ENCODE data around the gene ANKRD62.
"Not testable (repeated sequence)": the region's sequence is repeated elsewhere in the genome, so short reads cannot be mapped to it uniquely, and the experiment has no call there.

Gene ANKRD62

DNA sequence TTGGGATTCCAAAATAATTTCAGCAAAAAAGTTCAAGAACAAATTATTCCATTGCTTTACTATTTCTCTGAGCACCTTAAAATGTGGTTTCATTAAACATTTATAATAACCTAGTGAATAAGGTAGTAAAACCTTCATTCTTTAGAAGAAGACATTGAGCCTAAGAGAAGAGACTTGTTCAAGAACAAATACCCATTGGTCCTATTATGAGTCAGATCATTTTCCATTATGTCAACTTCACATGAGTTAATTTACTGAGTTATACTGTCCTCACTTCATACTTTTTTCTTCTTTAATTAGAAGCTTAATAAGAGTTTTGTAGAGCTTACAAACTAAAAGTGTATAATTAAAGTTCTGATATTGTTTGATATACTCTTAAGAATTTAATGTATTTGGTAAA lies 5.5 kb downstream of the ANKRD62 start:
- DNase-seq, result no peak

DNA sequence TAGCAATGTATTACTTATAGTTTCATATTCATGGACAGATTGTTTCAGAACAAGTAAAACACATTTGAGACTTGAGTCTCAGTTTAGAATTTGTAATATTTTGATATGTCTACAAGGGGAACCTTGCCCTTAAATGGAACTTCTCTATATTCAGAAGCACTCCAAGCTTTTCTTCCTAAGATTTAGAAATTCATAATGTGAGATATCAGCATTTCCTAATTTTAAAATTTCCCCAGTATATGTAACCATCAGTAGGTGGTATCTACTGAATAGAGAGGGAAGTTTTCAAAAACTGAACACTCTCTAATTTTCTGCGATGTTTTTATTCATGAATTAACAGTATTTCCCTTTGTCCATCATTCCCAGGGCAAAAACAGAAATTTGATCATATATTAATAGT lies 7.6 kb downstream of the ANKRD62 start:
- DNase-seq, result no peak

- no peak for DNase-seq
These were observed 8.6 kb downstream of the ANKRD62 start for GRCh38 chr18:12102136-12102842.

DNA sequence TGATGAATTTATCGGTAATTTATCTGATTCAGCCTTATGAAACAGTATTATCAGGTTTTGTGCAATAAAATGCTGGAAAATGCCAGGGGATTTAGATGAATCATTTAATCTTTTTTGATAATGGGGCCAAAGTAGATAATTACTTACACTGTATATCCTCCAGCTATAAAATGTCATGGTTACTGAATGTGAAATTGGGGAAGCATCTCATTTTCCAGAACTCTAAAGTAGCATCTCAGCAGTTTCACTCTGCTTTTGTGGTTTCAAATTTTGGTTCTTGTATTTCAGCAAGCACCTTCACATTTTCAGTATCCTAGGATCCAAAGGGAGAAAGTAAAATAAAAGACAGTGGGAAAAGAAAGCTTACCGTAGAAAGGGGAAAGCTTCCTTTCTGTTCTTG lies 12.8 kb downstream of the ANKRD62 start:
- DNase-seq, result no peak

- no peak for DNase-seq
These were observed 16.2 kb downstream of the ANKRD62 start for GRCh38 chr18:12109836-12110235.

DNA sequence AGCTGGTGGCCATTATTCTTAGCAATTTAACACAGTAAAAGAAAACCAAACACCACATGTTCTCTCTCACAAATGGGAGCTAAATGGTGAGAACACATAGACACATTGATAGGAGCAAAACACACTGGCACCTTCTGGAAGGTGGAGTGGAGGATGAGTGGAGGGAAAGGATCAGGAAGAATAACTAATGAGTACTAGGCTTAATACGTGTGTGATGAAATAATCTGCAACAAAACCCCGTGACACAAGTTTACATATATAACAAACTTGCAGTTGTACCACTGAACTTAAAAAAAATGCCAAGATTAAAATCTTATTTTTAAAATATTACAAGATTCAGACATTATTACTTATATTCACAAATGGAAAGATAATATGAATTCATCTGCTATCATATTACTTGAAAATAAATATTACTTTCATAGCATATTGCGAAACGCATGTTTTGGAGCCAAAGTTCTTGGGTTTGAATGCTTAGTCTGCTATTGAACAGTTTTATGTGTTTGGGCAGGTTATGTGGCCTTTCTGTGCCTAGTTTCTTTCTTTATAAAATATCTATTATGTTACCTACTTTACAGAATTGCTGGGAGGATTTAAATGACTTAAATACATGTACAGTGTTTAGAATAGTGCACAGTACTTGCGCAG lies 20.5 kb downstream of the ANKRD62 start:
- DNase-seq, result no peak

DNA sequence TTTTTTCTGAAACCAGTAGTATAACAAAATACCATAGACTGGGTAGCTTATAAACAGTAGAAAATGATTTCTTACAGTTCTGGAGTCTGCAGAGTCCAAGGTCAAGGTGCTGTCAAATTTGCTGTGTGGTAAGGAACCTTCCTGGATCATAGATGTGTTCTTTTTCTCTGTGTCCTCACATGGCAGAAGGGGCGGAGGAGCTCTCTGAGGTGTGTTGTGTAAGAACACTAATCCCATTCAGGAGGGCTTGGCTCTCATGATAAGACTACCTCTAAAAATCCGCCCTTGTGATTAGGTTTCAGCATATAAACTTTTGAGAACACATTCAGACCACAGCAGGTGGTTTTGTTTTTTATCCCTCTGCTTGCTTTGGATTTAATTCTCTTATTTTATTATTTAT lies 25.7 kb downstream of the ANKRD62 start:
- no peak for DNase-seq

DNA sequence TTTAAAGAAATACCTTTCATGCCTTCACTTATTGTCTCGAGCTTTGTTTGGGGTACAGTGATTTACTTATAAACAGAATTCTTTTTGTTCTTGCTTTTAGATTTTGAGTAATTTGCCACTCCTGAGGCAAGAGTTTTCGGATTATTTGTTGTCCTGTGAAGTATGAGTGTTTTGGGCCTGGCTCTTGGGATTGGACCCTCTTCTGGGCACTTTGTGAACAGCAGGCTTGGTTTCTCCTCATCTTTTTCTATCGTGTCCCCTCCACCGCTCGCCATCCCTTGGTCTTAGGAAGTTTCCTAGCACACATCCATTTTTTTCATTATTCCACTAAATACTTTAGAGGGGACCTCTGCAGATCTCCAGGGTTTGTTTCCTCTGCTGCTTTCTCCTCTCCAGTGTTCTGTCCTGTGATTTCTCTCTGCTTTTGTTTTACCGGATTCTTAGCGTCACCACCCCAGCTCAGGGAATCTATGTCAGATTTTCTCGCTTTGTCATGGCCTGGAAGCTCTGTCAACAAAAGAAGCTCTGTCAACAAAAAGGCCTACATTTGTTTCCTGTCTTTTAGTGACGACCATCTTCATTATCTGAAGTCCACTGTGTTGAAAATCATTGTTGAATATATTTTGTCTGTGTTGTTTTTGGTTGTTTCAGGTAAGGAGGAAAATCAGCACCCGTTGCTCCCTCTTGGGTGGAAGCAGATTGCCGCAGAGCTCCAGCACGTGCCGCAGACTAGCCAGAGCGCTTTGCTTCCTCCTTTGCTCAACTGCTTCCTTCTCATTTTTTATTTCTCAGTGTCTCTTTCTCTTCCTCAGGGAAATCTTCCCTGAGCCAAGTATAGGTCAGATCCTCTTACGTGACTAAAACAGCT lies 27.8 kb downstream of the ANKRD62 start:
- DNase-seq, result no peak

DNA sequence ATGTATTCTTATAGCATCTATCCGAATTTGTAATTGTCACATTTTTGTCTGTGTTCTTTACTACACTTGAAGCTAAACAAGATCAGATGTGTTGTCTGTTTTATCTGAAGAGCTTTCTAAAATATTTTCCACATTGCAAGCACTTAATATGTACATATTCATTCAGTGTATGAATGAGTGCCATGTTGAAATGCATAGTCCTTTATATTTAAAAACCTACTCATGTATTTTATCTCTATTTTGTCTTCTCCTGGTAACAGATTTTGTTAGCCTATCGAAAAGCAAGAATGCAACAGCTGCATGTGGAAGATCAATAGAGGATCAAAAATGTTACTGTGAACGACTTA lies 28.4 kb downstream of the ANKRD62 start:
- not testable (repeated sequence) for DNase-seq

DNA sequence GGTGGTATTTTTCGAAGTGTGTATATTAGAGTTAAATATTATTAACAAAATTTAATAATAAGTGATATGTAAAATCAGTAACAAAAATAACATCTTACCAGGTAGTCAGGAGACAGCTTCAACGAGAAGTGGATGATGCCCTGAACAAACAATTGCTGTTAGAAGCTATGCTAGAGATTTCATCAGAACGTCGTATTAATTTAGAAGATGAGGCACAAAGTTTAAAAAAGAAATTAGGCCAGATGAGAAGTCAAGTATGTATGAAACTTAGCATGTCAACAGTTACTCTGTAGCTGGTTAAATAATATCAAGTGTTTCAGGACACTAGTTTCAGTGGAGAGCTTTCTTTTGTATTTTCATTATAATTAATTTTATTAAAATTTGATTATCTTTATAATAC lies 34.0 kb downstream of the ANKRD62 start:
- not testable (repeated sequence) for DNase-seq

- DNase-seq, result not testable (repeated sequence)
These were observed 45.2 kb downstream of the ANKRD62 start for GRCh38 chr18:12138831-12139230.

- not testable (repeated sequence) for DNase-seq
These were observed 47.2 kb downstream of the ANKRD62 start for GRCh38 chr18:12140866-12141265.

GRCh38 chr18:12141778-12142177 lies 48.1 kb downstream of the ANKRD62 start:
- not testable (repeated sequence) for DNase-seq

DNA sequence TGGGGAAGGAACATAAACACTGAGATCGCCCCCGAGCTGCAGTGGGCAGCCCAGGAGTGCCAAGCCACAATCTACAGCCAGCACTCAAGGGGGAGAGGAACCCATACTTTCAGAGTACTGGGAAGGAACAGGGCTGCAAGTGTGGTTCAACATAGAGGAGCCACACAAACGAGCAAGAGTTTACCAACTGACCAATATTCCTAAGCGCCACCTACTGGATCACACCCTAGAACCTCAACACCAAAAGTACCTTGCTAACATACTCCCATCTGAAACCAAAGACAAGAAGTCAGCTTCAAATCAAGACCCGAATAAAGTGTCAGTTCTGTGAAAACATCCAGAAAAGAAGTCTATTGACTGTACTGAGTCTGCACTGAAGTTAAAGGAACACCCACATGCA lies 55.8 kb downstream of the ANKRD62 start:
- DNase-seq, result not testable (repeated sequence)

- no peak for DNase-seq
These were observed 60.7 kb downstream of the ANKRD62 start for GRCh38 chr18:12154361-12154760.

DNA sequence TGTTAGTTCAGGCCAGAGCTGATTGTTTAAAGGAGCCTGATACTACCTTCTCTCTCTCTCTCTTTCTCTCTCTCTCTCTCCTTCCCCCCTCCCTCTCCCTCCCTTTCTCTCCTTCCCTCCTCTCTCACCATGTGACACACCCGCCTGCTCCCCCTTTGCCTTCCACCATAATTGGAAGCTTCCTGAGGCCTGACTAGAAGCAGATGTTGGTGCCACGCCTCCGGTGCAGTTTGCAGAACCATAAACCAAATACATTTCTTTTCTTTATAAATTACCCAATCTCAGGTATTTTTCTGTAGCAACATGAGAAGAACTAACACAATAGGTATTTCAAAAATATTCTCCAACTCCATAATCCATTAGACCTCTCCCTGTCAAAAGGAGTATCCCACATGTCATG lies 62.4 kb downstream of the ANKRD62 start:
- no peak for DNase-seq

DNA sequence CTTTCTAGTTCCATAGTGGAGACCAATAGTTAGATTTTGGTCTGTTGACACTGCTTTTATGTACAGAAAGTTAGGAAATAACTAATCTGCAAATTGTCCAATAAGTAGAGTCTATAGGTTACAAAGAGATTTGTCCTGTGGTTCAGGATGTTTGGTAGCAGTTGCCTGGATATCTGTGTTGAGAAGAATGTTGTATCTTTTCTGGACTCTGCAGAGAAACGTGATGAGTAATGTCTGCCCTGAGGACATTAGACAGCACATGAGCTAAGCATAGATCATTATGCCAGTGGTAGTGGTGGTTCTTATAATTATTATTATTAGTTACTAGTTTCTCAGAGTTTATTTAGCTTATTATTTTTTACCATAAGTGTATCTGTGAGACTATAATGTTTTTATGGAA lies 65.8 kb downstream of the ANKRD62 start:
- no peak for DNase-seq

DNA sequence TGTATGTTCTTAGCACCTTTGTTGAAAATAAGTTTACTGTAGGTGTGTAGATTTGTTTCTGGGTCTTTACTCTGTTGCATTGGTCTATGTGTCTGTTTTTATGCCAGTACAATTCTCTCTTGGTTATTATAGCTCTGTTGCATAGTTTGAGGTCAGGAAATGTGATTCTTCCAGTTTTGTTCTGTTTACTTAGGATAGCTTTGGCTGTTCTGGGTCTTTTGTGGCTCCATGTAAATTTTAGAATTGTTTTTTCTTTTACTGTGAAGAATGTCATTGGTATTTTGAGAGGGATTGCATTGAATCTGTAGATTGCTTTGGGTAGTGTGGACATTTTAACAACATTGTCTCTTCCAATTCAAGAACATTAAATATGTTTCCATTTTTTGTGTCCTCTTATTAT lies 69.1 kb downstream of the ANKRD62 start:
- no peak for DNase-seq

- DNase-seq, result no peak
These were observed 71.6 kb downstream of the ANKRD62 start for GRCh38 chr18:12165038-12165768.
